HG02798 (cell line): ENCODE data around the gene SOD3.
A peak's percentile ranks its signal among the peaks of the same experiment; 100 is the strongest.

Experiments used
- ATAC-seq: cut with Tn5 transposase; IDR thresholded peaks from one replicate; pipeline ENCODE4 v1.9.1; 2021; ENCODE audit warnings: mild to moderate bottlenecking; ENCODE audit not compliant: unreplicated experiment, poor library complexity

SOD3 gene, protein sequence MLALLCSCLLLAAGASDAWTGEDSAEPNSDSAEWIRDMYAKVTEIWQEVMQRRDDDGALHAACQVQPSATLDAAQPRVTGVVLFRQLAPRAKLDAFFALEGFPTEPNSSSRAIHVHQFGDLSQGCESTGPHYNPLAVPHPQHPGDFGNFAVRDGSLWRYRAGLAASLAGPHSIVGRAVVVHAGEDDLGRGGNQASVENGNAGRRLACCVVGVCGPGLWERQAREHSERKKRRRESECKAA

GRCh38 chr4:24794916-24795665 is at the start of gene SOD3:
SOD3 (plus strand) TSS chr4:24795573; CDS start chr4:24799522, 3,949 bp downstream.
- no peak for ATAC-seq

- no peak for ATAC-seq
Measured at GRCh38 chr4:24747234-24747975, 48.0 kb upstream of the SOD3 start.

- no peak for ATAC-seq
Measured at GRCh38 chr4:24748023-24748422, 47.4 kb upstream of the SOD3 start.

GRCh38 chr4:24748758-24749350 is 46.5 kb upstream of the SOD3 start:
- no peak for ATAC-seq

DNA sequence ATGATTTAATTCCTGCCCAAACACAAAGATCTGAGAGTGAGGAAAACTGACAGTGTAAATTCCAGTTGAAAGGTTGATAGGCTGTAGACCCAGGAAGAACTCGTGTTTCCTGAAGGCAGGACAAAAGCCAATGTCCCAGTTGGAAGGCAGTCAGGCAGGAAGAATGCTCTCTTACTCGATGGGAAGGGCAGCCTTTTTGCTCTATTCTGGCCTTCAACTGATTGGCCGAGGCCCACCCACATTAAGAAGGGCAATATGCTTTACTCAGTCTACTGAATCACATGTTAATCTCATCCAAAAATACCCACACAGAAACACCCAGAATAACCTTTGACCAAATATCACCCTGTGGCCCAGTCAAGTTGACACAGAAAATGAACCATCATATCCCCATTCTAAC is 45.3 kb upstream of the SOD3 start:
- no peak for ATAC-seq

DNA sequence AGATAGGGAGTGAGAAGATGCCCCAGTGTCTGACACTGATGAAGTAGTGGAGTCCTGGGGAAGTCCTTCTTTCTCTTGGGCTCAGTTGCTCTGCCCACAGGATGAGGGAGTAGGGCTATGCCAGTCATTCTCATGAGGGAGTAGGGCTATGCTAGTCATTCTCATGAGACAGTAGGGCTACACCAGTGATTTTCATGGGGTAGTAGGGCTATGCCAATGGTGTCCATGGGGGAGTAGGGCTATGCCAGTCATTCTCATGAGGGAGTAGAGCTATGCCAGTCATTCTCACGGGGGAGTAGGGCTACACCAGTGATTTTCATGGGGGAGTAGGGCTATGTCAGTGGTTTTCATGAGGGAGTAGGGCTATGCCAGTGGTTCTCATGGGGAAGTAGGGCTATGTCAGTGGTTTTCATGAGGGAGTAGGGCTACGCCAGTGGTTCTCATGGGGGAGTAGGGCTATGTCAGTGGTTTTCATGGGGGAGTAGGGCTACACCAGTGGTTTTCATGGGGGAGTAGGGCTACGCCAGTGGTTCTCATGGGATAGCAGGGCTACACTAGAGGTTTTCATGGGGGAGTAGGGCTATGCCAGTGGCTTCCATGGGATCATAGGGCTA is 43.3 kb upstream of the SOD3 start:
- ATAC-seq, result no peak

- peak; percentile 59 for ATAC-seq
Measured at GRCh38 chr4:24753519-24753918, 41.9 kb upstream of the SOD3 start.

DNA sequence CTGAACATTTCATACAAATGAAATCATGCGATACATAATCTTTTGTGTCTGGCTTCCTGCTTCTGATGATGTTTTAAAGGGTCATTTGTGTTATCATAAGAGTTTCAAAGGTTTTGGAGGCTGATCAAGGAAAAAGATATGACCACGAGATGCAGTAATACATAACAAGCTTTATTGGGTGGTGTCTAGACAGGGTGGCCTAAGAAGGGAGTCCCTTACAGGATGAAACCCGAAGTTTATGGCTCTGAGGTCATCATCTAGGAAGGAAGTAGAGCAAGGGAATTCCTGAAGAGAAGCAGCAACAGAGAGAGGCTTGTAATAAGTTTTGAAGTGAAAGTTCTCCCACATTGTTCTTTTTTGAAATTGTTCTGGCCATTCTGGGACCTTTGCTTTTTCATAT is 40.8 kb upstream of the SOD3 start:
- no peak for ATAC-seq

DNA sequence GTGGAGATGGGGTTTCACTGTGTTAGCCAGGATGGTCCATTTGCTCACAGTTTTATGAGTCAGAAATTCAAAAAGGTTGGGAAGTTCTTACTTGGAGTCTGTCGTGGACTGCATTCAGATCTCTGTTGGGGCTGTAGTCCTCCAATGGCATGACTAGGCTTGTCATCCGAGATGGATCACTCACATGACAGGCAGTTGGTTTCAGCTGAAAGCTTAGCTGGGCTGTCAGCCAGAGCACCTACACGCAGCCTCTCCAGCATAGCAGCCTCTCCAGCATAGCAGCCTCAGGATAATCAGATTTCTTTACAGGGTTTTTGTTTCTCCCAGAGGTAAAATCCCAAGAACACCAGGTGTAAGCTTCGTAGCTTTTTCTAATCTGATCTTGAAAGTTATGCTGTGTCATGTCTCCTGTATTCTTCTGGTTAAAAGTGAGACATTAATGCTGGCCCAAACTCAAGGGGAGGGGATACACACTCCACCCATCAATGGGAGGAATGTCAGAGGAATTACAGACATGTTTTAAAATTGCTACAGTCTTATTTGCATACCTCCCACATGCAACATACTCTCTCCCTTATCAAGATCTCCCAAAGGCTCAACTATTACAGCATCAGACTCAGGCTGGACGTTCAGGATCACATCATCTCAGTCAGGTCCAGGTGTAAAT is 31.6 kb upstream of the SOD3 start:
- no peak for ATAC-seq

DNA sequence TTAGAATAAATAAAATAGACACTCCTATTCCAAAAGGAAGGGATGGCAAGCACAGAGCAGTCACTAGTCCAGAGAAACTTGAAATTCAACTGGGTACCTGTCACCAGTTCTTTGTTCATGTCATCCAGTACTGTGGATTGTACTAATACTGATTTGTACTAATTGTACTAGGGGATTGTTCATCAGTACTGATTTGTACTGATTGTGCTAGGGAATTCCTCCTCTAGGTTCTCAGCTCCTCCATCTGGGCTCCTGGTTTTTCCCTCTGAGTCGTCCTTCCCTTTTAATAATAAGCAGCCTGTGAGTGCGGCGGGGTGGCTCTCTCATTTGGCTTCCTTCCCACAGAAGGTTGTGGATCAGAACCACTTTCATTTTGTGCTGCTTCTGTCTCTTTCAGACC is 31.0 kb upstream of the SOD3 start:
- no peak for ATAC-seq

DNA sequence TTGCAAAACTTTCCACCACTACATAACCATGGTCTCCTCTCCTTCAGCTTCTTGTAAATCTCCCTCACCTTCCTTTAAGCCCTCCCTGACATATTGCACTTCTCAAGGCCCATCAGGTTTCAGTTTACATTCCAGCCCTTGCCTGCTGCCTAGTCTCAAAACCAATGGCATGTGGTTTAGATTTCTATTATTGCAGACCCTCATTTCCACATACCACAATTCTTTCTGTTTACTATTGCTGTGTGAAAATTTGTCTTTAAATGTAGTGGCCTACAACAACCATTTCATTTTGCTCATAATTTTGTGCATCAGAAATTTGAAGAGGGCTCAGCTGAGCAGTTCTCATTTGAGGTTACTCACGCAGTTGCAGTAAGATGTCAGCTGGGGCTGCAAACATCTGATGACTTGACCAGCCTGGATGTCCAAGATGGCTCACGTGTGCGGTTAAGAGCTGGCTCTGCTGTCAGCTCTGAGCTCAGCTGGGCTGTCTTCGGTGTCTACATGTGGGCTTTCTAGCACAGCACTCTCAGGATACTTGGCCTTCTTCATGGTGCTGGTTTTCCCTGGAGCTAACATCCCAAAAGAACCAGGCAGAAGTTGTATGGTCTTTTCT is 29.9 kb upstream of the SOD3 start:
- ATAC-seq, result no peak

DNA sequence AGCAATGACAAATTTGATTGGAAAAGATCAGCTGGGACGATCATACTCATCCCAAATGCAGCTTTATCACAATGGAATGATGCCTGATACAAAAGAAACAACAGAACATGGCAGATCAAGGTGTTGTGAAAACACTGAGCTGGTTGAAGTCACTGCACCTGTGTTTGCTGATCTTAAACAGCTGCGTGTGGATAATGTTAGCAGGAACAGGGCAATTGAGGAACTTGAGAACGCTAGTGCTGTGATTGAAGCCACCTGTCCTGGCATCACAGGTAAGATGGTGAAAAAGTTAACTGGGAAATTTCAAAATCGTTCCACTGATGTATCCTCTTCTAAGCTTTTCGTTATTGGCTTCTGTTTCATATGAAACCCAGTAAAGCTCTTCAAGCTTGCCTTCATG is 27.4 kb upstream of the SOD3 start:
- ATAC-seq, result peak; percentile 15

DNA sequence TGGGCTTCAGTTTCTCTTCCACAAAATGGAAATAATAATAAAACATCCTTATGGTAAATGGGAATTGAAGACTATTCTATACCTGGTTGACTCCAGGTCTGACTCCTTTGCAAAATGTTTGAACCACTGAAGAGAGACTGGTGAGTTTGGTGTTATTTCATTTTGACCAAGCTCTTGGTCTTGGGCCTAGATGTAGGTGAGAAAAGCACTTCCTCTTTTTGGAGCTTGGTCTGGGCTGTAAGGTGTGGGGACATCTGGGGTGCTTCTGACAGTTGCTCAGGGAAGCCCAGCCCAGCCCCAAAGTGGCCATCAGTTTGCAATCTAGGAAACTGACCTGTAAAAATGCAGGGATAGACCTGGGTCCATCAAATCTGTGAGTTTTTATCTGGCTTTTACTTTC is 26.8 kb upstream of the SOD3 start:
- ATAC-seq, result peak; percentile 80

DNA sequence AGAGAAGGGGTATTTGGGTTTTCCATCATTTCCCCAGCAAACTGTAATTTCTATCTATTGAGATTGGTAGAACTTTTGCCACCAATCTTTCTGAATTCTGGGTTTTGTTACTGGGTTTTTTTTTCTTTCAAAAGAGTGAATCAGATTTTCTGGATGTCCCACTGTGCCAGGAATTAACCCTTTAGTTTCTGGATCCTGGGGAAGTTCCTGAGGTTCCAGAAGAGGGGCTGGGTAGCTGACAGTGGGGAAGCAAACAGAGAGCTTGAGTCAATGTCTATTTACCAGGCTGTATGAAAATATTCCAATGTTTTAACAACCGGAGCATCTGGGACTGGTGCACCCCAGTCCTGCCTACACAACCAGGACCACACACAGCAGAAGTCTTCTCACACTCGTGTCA is 25.8 kb upstream of the SOD3 start:
- no peak for ATAC-seq

DNA sequence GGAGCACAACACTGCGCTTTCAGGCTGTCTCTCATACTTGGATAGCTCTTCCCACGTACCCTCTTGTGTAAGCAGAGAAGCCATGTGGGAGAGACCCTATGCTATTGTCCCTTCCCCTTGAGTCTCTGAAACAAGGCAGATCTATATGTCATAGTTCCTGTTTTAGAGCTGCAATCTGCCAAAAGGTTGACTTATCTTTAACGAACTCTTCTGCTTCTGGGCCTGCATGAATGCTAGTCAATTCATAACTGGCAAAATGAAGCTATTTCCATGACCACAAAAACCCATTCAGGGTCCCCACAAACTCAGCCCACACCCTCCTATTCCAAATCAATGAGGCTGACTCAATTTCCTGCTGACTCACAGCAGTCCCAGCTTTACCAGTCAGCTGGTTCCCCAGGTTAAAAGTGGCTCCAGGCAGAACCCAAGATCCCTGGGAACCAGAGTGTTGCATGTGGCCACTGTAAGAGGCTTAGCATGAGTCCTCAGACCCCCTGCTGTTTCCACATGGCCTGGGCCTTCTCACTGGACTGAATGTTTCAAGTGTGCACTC is 25.3 kb upstream of the SOD3 start:
- ATAC-seq, result peak; percentile 67

DNA sequence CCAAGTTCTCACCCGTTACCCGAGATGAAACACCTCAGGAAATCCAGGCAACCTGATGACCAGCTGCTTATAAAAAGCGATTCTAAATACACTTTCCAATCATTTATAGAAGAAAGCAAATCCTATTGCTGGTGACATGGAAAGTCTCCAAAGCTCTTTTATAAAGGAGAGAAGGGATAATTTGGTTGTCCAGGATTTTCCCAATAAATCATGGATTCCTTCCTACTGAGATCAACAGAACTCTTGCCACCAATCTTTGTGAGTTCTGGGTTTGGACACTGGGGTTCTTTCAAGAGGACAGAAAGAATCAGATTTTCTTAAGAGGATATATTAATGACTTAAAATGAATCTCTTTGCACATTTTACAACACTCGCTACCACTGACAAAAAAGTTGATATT is 24.7 kb upstream of the SOD3 start:
- ATAC-seq, result no peak

DNA sequence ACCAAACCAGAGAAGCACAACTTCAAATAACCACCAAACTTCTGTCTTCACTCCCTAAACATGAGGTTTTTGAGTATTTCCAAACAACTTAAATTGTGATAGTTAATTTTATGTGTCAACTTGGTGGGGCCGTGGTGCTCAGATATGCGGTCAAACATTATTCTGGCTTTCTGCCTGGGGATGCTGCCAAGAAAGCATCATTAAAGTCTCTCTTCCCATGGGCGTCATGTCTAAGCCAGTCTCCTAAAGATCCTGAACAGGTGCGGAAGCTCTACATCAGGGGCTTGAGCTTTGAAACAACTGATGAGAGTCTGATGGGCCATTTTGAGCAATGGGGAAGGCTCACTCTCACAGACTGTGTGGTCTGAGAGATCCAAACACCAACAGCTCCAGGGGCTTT is 24.1 kb upstream of the SOD3 start:
- no peak for ATAC-seq

DNA sequence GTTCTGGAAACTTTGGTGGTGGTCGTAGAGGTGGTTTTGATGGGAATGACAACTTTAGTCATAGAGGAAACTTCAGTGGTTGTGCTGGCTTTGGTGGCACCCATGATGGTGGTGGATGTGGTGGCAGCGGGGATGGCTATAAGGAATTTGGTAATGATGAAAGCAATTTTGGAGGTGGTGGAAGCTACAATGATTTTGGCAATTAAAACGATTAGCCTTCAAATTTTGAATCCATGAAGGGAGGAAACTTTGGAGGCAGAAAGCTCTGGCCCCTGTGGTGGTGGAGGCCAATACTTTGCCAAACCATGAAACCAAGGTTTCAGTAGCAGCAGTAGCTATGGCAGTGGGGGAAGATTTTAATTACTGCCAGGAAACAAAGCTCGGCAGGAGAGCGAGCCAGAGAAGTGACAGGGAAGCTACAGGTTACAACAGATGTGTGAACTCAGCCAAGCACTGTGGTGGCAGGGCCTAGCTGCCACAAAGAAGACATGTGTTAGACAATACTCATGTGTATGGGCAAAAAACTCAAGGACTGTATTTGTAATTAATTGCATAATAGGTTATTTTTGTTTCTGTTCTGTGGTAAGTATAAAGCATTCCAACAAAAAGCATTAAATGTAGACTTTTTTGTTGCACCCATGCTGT is 23.2 kb upstream of the SOD3 start:
- ATAC-seq, result no peak

DNA sequence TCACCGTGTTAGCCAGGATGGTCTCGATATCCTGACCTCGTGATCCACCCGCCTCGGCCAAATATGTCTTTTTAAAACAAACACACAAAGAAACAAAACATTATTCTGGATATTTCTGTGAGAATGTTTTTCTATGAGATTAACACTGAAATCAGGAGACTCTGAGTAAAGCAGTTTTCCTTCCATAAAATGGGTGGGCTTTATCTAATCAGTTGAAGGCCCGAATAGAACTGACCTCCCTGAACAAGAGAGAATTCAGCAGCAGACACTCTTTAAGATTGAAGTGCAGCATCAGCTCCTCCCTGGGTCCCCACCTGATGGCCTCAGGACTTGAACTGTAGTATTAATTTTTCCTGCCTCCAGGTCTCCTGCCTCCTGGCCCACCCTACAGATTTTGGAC is 22.4 kb upstream of the SOD3 start:
- ATAC-seq, result no peak
